Neural cell (in vitro differentiated cells): ENCODE results near the gene DIRAS1. TPM values are rescaled to one million over a fixed set of nuclear protein-coding genes. Genes with fewer than 3 reads are reported as not detected.
A peak's percentile ranks its signal among the peaks of the same experiment; 100 is the strongest.

Experiments
- H2AFZ ChIP-seq: fragments of 200-600, 300-800 bp; sonication (generic), shearing (Covaris generic); 2 replicates; pipeline ENCODE4 v1.6.0; 2014; ENCODE audit warnings: low read depth, mild to moderate bottlenecking, antibody characterized with exemption, low read length, moderate library complexity
- H3F3A ChIP-seq: fragments of 200-600 bp; shearing (Covaris generic); 2 replicates; pipeline ENCODE4 v1.6.1; 2016; ENCODE audit warnings: mild to moderate bottlenecking, moderate library complexity, mixed read lengths, antibody characterized with exemption, low read length; ENCODE audit not compliant: insufficient read depth, poor library complexity, severe bottlenecking
- H3K27ac ChIP-seq: fragments of 200-600, 300-800 bp; sonication (generic), shearing (Covaris generic); 2 replicates; pipeline ENCODE4 v1.5.1; 2014; ENCODE audit warnings: mild to moderate bottlenecking, low read length, moderate library complexity
- H3K27me3 ChIP-seq: fragments of 300-800, 200-600 bp; sonication (generic), shearing (Covaris generic); 2 replicates; pipeline ENCODE4 v1.6.0; 2014; ENCODE audit warnings: mild to moderate bottlenecking, low read depth, low read length, moderate library complexity; ENCODE audit not compliant: insufficient read depth
- H3K36me3 ChIP-seq: fragments of 300-800, 200-600 bp; sonication (generic), shearing (Covaris generic); 2 replicates; pipeline ENCODE4 v1.5.1; 2014; ENCODE audit warnings: mild to moderate bottlenecking, antibody characterized with exemption, low read length, moderate library complexity; ENCODE audit not compliant: insufficient read depth
- H3K4me2 ChIP-seq: fragments of 300-800, 200-600 bp; sonication (generic), shearing (Covaris generic); 2 replicates; pipeline ENCODE4 v1.6.0; 2014; ENCODE audit warnings: mild to moderate bottlenecking, low read length
- H3K4me3 ChIP-seq: fragments of 300-800, 200-600 bp; sonication (generic), shearing (Covaris generic); 2 replicates; pipeline ENCODE4 v1.5.1; 2014; ENCODE audit warnings: mild to moderate bottlenecking, low read length, moderate library complexity
- H3K79me2 ChIP-seq: fragments of 200-600 bp; shearing (Covaris generic); replicated peaks from 2 replicates; pipeline ENCODE4 v1.6.0; 2014; ENCODE audit warnings: mild to moderate bottlenecking, low read length, moderate library complexity; ENCODE audit not compliant: insufficient read depth
- H3K9ac ChIP-seq: fragments of 300-800, 200-600 bp; sonication (generic), shearing (Covaris generic); 2 replicates; pipeline ENCODE4 v1.6.1; 2016; ENCODE audit warnings: mild to moderate bottlenecking, low read length, mixed read lengths
- H3K9me2 ChIP-seq: fragments of 200-600 bp; shearing (Covaris generic); 2 replicates; pipeline ENCODE4 v1.6.1; 2016; ENCODE audit warnings: mild to moderate bottlenecking, low read length, mixed read lengths; ENCODE audit not compliant: insufficient read depth
- H3K9me3 ChIP-seq: fragments of 200-600, 300-800 bp; sonication (generic), shearing (Covaris generic); 2 replicates; pipeline ENCODE4 v1.6.1; 2016; ENCODE audit warnings: mild to moderate bottlenecking, mixed run types, low read length, moderate library complexity, mixed read lengths
- H4K20me1 ChIP-seq: fragments of 200-600 bp; shearing (Covaris generic); 2 replicates; pipeline ENCODE4 v1.6.1; 2016; ENCODE audit warnings: mild to moderate bottlenecking, mixed run types; ENCODE audit not compliant: insufficient read depth
- CTCF ChIP-seq: fragments of 450-650 bp; IDR thresholded peaks from 2 replicates; pipeline ENCODE4 v1.5.1; 2014; ENCODE audit warnings: antibody characterized with exemption, mild to moderate bottlenecking, moderate library complexity; ENCODE audit not compliant: poor library complexity, severe bottlenecking
- EP300 ChIP-seq: fragments of 450-650 bp; conservative IDR thresholded peaks from 2 replicates; pipeline ENCODE4 v1.6.1; 2014; ENCODE audit warnings: antibody characterized with exemption, mild to moderate bottlenecking, moderate library complexity; ENCODE audit not compliant: poor library complexity, severe bottlenecking
- EZH2 ChIP-seq: fragments of 200-600, 300-800 bp; shearing (Covaris generic), sonication (generic); IDR thresholded peaks from 2 replicates; pipeline ENCODE4 v1.6.1; 2014; ENCODE audit warnings: antibody characterized with exemption, low read length, borderline replicate concordance, mild to moderate bottlenecking; ENCODE audit not compliant: insufficient read depth, poor library complexity, severe bottlenecking
- MXI1 ChIP-seq: fragments of 450-650 bp; conservative IDR thresholded peaks from 2 replicates; pipeline ENCODE4 v1.6.1; 2014; ENCODE audit warnings: antibody characterized with exemption, mild to moderate bottlenecking; ENCODE audit not compliant: poor library complexity, severe bottlenecking
- POLR2AphosphoS5 ChIP-seq: IDR thresholded peaks from 2 replicates; pipeline ENCODE4 v1.6.1; 2012
- RAD21 ChIP-seq: fragments of 450-650 bp; conservative IDR thresholded peaks from 2 replicates; pipeline ENCODE4 v1.6.1; 2014; ENCODE audit warnings: antibody characterized with exemption, mild to moderate bottlenecking, moderate library complexity
- SMC3 ChIP-seq: fragments of 450-650 bp; conservative IDR thresholded peaks from 2 replicates; pipeline ENCODE4 v1.6.1; 2014; ENCODE audit warnings: antibody characterized with exemption, mild to moderate bottlenecking, moderate library complexity; ENCODE audit not compliant: poor library complexity
- TAF1 ChIP-seq: IDR thresholded peaks from 2 replicates; pipeline ENCODE4 v1.6.1; 2012; ENCODE audit warnings: low read depth
- polyA plus RNA-seq: library from polyadenylated mRNA; depleted of rRNA; stranded (reverse); fragments of >200 nt; gene quantifications from 2 replicates; pipeline ENCODE4 v1.2.3, GENCODE V29; 2014
- TF ChIP-seq, protein P1 (sequence below): IDR thresholded peaks from 2 replicates; pipeline ENCODE4 v1.6.1; 2012; ENCODE audit warnings: borderline replicate concordance

Gene DIRAS1
- polyA plus RNA-seq, 1 donor from 2014 or later, result 39.8 TPM

- Histone ChIP-seq H3K79me2 (no peaks in the 10 kb centered on the region), H3K4me2 (no peak overlapping the region), H3F3A (no peaks in the 10 kb centered on the region), H3K36me3 (no peaks in the 10 kb centered on the region), H3K27me3 (peaks cover 12% of the 10 kb centered on the region), H3K4me3 (peak overlapping the region; percentile 65), H3K9me3 (no peaks in the 10 kb centered on the region), H3K9me2 (no peaks in the 10 kb centered on the region), H3K9ac (peak overlapping the region; percentile 61), H4K20me1 (no peaks in the 10 kb centered on the region), H2AFZ (no peak overlapping the region), H3K27ac (no peak overlapping the region)
- TF ChIP-seq RAD21 (no peak), SMC3 (no peak), EP300 (no peak)
Observed at GRCh38 chr19:2701361-2702169, 19.6 kb downstream of the DIRAS1 start.

- no peak for TF ChIP-seq EZH2
- no peak for TF ChIP-seq MXI1
- TF ChIP-seq RAD21, result no peak
- TF ChIP-seq CTCF, result no peak
- no peak for TF ChIP-seq POLR2AphosphoS5
- TF ChIP-seq, protein P1, sequence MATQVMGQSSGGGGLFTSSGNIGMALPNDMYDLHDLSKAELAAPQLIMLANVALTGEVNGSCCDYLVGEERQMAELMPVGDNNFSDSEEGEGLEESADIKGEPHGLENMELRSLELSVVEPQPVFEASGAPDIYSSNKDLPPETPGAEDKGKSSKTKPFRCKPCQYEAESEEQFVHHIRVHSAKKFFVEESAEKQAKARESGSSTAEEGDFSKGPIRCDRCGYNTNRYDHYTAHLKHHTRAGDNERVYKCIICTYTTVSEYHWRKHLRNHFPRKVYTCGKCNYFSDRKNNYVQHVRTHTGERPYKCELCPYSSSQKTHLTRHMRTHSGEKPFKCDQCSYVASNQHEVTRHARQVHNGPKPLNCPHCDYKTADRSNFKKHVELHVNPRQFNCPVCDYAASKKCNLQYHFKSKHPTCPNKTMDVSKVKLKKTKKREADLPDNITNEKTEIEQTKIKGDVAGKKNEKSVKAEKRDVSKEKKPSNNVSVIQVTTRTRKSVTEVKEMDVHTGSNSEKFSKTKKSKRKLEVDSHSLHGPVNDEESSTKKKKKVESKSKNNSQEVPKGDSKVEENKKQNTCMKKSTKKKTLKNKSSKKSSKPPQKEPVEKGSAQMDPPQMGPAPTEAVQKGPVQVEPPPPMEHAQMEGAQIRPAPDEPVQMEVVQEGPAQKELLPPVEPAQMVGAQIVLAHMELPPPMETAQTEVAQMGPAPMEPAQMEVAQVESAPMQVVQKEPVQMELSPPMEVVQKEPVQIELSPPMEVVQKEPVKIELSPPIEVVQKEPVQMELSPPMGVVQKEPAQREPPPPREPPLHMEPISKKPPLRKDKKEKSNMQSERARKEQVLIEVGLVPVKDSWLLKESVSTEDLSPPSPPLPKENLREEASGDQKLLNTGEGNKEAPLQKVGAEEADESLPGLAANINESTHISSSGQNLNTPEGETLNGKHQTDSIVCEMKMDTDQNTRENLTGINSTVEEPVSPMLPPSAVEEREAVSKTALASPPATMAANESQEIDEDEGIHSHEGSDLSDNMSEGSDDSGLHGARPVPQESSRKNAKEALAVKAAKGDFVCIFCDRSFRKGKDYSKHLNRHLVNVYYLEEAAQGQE, result no peak
- no peak for TF ChIP-seq TAF1
- TF ChIP-seq SMC3, result no peak
- Histone ChIP-seq H2AFZ (no peak overlapping the region), H3K4me3 (no peak overlapping the region), H3K27ac (no peak overlapping the region), H3K27me3 (peaks cover 12% of the 10 kb centered on the region), H3K79me2 (no peaks in the 10 kb centered on the region), H3F3A (no peaks in the 10 kb centered on the region), H4K20me1 (no peaks in the 10 kb centered on the region), H3K9ac (no peak overlapping the region), H3K9me2 (no peaks in the 10 kb centered on the region), H3K36me3 (no peaks in the 10 kb centered on the region), H3K4me2 (no peak overlapping the region), H3K9me3 (no peaks in the 10 kb centered on the region)
Observed at GRCh38 chr19:2700660-2701360, 20.4 kb downstream of the DIRAS1 start.
